Duodenal mucosa (tissue), 2 donors: ENCODE measurements around the gene HOXA10.

Experiments used
- H3K27ac ChIP-seq: one replicate; pipeline ENCODE4 v1.7.0; 2013; ENCODE audit warnings: low read depth, low read length
- H3K27me3 ChIP-seq, 2 donors: one replicate each; pipeline ENCODE4 v1.7.0; 2013; ENCODE audit warnings: low read length in 2 of 2, control low read depth in 1 of 2; ENCODE audit not compliant: insufficient read depth in 2 of 2, control insufficient read depth in 1 of 2
- H3K36me3 ChIP-seq, 2 donors: one replicate each; pipeline ENCODE4 v1.7.0; 2013; ENCODE audit warnings: low read length in 2 of 2, control low read depth in 1 of 2; ENCODE audit not compliant: insufficient read depth in 2 of 2, control insufficient read depth in 1 of 2
- H3K4me1 ChIP-seq, 2 donors: one replicate each; pipeline ENCODE4 v1.7.0; 2013; ENCODE audit warnings: low read length in 2 of 2, control low read depth in 1 of 2; ENCODE audit not compliant: insufficient read depth in 2 of 2, control insufficient read depth in 1 of 2
- H3K4me3 ChIP-seq, 2 donors: one replicate each; pipeline ENCODE4 v1.7.0; 2013; ENCODE audit warnings: low read length in 2 of 2, low read depth in 1 of 2
- H3K9ac ChIP-seq, 2 donors: one replicate each; pipeline ENCODE4 v1.7.0; 2013; ENCODE audit warnings: low read length in 2 of 2, low read depth in 1 of 2
- H3K9me3 ChIP-seq, 2 donors: one replicate each; pipeline ENCODE4 v1.7.0; 2013; ENCODE audit warnings: low read length in 2 of 2, control low read depth in 1 of 2; ENCODE audit not compliant: control insufficient read depth in 1 of 2

The HOXA10 gene

DNA sequence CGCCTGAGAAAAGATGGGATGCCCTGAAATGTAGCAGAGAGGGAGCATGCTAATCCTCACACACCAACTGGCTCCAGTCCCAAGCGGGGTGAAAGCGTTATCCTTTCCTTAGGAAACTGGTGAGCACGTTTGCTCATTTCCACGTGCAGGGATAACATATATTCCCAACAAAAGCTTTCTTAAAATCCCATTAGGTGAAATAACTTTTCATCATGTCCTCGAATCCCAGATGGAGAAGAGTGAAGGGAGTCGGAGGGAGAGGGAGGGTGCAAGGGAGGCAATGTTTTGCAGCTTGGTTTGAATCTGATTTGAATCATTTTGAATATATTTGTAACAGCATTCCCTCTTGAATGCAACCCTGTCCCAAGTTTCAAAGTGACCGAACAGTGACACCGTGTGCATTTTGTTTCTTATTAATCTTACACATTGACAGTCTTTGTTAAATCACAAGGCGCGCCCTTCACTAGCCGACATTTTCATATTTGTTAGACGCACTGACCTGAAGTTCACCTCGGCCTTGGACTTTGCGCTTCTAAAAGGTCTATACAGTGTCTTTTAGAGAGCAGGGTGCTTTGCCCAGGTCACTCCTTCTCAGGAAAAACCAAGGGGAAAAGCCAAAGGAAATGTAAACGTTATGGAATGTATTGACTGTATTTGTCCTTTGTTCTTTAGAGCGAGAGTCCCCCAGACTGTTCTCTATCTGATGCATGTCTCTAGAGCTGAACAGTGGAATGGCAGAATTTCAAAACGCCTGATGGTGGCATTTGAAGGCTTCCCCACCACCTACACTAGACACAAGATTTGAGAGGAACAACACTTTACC lies 40.5 kb downstream of the HOXA10 start:
- Histone ChIP-seq H3K4me1 (peaks cover 23 to 44% of the 10 kb centered on the region in 2 donors), H3K27ac (peak overlapping the region; percentile 11), H3K4me3 (no peak overlapping the region), H3K27me3 (peaks cover 17 to 25% of the 10 kb centered on the region in 2 donors), H3K36me3 (no peaks in the 10 kb centered on the region), H3K9me3 (no peaks in the 10 kb centered on the region), H3K9ac (no peak overlapping the region)

DNA sequence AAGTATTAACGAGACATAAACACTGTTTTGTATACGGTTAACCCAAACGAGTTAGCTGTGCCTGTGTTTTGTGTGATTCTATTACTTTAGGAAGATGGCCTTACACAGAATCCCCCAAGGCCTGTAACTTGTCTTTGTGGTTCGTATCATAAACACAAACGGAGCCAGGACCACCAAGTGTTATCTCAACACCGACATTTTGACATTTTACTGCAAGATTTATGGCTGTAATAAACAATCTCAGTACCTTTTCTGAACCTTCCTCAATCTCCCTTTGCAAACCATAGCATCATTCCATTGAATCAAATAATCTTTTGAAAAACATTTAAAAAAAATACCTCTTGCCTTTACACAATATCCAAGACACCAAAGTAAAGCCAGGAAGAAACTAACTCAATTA lies 41.1 kb downstream of the HOXA10 start:
- H3K36me3 ChIP-seq = no peaks in the 10 kb centered on the region
- peaks cover 17 to 25% of the 10 kb centered on the region in 2 donors for H3K27me3 ChIP-seq
- no peaks in the 10 kb centered on the region for H3K9me3 ChIP-seq
- no peak overlapping the region for H3K9ac ChIP-seq
- no peak overlapping the region for H3K27ac ChIP-seq
- peaks cover 23 to 47% of the 10 kb centered on the region in 2 donors for H3K4me1 ChIP-seq
- H3K4me3 ChIP-seq = no peak overlapping the region

- Histone ChIP-seq H3K27ac (no peak overlapping the region), H3K9me3 (no peaks in the 10 kb centered on the region), H3K4me3 (no peak overlapping the region), H3K27me3 (peaks cover 17 to 25% of the 10 kb centered on the region in 2 donors), H3K4me1 (peaks cover 24 to 52% of the 10 kb centered on the region in 2 donors), H3K36me3 (no peaks in the 10 kb centered on the region), H3K9ac (no peak overlapping the region)
Measured at GRCh38 chr7:27132214-27132613, 41.9 kb downstream of the HOXA10 start.

DNA sequence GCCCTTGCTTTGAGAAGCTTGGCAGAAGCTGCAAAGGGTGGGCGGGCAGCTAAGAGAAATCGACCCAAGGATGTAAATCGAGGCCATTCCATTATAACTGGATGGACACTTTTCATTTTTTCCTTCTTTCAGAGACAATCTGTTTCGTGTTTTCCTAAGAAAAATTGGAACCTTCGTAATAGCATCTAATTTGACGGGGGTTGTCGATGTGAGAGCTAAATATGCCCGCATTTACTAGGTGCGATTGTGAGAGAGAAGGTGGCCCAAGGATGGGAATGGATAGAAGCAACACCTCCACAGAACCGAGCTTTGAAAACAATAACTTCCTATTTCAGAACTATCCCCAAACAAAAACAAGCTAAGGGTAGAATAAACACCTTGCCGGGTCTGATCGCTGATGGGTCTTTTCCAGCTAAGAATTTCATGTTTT lies 42.7 kb downstream of the HOXA10 start:
- Histone ChIP-seq H3K4me1 (peaks cover 27 to 51% of the 10 kb centered on the region in 2 donors), H3K9me3 (no peaks in the 10 kb centered on the region), H3K27me3 (peaks cover 14 to 25% of the 10 kb centered on the region in 2 donors), H3K9ac (peak overlapping the region; percentile 55 to 72), H3K36me3 (no peaks in the 10 kb centered on the region), H3K4me3 (peak overlapping the region; percentile 77 to 84), H3K27ac (peak overlapping the region; percentile 92)

GRCh38 chr7:27130540-27131389 lies 43.4 kb downstream of the HOXA10 start, which contains the start of gene HOXA4:
HOXA4 (minus strand) TSS chr7:27130757; CDS start chr7:27130733, 24 bp downstream.
- H3K9ac ChIP-seq = peak within 1 kb of the TSS; percentile 55 to 72
- peak within 1 kb of the TSS; percentile 92 for H3K27ac ChIP-seq
- H3K36me3 ChIP-seq = no peaks in the 10 kb centered on the region
- H3K27me3 ChIP-seq = peaks cover 14 to 25% of the 10 kb centered on the region in 2 donors
- peak within 1 kb of the TSS; percentile 77 to 84 for H3K4me3 ChIP-seq
- no peaks in the 10 kb centered on the region for H3K9me3 ChIP-seq
- H3K4me1 ChIP-seq = peaks cover 23 to 48% of the 10 kb centered on the region in 2 donors

DNA sequence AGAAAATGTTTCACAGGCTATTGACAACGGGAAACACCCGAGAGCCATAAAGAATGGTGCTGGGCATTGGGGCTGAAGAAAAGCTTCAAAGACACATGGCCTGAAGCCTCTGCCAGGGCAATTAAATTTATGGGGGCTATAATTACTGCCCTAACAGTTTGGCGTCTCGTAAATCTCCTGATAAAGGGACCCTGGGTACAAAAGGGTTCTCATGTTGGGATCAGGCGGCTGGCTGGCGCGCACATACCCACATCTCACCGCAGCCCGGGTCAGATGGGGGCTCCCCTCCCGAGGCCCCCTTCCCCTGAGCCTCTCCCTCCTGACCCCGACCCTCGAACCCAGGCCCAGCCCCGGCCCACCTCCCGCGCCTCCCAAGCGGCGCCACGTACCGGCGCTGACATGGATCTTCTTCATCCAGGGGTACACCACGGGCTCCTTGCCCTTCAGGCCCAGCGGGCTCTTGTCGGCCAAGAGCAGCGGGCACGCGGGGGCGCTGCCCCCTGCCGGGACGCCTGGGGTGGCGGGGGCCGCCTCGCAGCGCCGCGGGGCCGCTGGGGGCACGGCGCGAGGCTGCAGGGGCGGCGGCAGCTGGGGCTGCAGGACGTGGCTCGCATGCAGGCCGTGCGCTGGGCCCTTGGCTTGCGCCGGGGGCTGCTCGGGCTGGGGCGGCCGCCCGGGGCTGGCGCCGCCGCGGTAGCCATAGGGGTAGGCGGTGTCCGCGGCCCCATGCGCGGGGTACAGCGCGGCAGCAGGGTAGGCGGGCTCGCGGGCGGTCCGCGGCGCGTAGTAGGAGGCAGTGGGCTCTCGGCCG lies 44.2 kb downstream of the HOXA10 start:
- Histone ChIP-seq H3K9ac (peak overlapping the region; percentile 40 to 53), H3K4me1 (peaks cover 15 to 47% of the 10 kb centered on the region in 2 donors), H3K27me3 (peaks cover 14 to 20% of the 10 kb centered on the region in 2 donors), H3K9me3 (no peaks in the 10 kb centered on the region), H3K27ac (peak overlapping the region; percentile 63), H3K4me3 (peak overlapping the region; percentile 61 to 84), H3K36me3 (no peaks in the 10 kb centered on the region)

GRCh38 chr7:27128776-27129728 lies 45.1 kb downstream of the HOXA10 start:
- H3K9ac ChIP-seq = peak overlapping the region; percentile 40 to 53
- no peaks in the 10 kb centered on the region for H3K9me3 ChIP-seq
- H3K36me3 ChIP-seq = no peaks in the 10 kb centered on the region
- H3K4me3 ChIP-seq = peak overlapping the region; percentile 55 to 65
- no peak overlapping the region for H3K27ac ChIP-seq
- H3K27me3 ChIP-seq = peaks cover 12% of the 10 kb centered on the region in 2 donors
- H3K4me1 ChIP-seq = peaks cover 22 to 44% of the 10 kb centered on the region in 2 donors

GRCh38 chr7:27128034-27128433 lies 46.1 kb downstream of the HOXA10 start:
- Histone ChIP-seq H3K9me3 (no peaks in the 10 kb centered on the region), H3K27ac (no peak overlapping the region), H3K36me3 (no peaks in the 10 kb centered on the region), H3K4me3 (no peak overlapping the region), H3K27me3 (peaks cover 6% of the 10 kb centered on the region in 2 donors), H3K4me1 (peaks cover 31 to 43% of the 10 kb centered on the region in 2 donors), H3K9ac (no peak overlapping the region)
